SW 1271 (cell line): Measurements from ENCODE around the gene INTS6.
"Not testable (repeated sequence)": the region's sequence is repeated elsewhere in the genome, so short reads cannot be mapped to it uniquely, and the experiment has no call there.

ENCODE experiments used
- DNase-seq, 2 experiments: peaks; one replicate each; lab custom pipeline; 2025; lab: John Stamatoyannopoulos, UW

INTS6 gene

GRCh38 chr13:51453959-51454703 is 1.3 kb upstream of the INTS6 start:
- peak in 1 of 2 experiments; percentile 36 for DNase-seq

GRCh38 chr13:51453207-51453958 is 547 bp upstream of the INTS6 start:
- peak in 1 of 2 experiments; percentile 95 for DNase-seq

- peak; percentile 41 to 57 for DNase-seq
Measured at GRCh38 chr13:51451467-51452360, 1.1 kb downstream of the INTS6 start.

GRCh38 chr13:51451134-51451466 is 1.7 kb downstream of the INTS6 start:
- no peak for DNase-seq

- DNase-seq, result no peak
Measured at GRCh38 chr13:51449018-51449417, 3.8 kb downstream of the INTS6 start.

- DNase-seq, result no peak
Measured at GRCh38 chr13:51444922-51445321, 7.9 kb downstream of the INTS6 start.

GRCh38 chr13:51440381-51440780 is 12.5 kb downstream of the INTS6 start:
- no peak for DNase-seq

GRCh38 chr13:51437550-51438127 is 15.2 kb downstream of the INTS6 start:
- no peak for DNase-seq

GRCh38 chr13:51435002-51435578 is 17.7 kb downstream of the INTS6 start:
- peak in 1 of 2 experiments; percentile 34 for DNase-seq

- DNase-seq, result no peak
Measured at GRCh38 chr13:51432576-51432975, 20.3 kb downstream of the INTS6 start.

- DNase-seq, result no peak
Measured at GRCh38 chr13:51426982-51427381, 25.9 kb downstream of the INTS6 start.

GRCh38 chr13:51425410-51426042 is 27.3 kb downstream of the INTS6 start:
- DNase-seq, result no peak

- DNase-seq, result no peak
Measured at GRCh38 chr13:51423766-51424165, 29.1 kb downstream of the INTS6 start.

GRCh38 chr13:51422484-51422883 is 30.4 kb downstream of the INTS6 start:
- no peak for DNase-seq

- no peak for DNase-seq
Measured at GRCh38 chr13:51420681-51421490, 31.9 kb downstream of the INTS6 start.

GRCh38 chr13:51419001-51419636 is 33.7 kb downstream of the INTS6 start:
- no peak for DNase-seq

- no peak for DNase-seq
Measured at GRCh38 chr13:51417716-51418115, 35.1 kb downstream of the INTS6 start.

- no peak for DNase-seq
Measured at GRCh38 chr13:51416107-51416506, 36.7 kb downstream of the INTS6 start.

- not testable (repeated sequence) for DNase-seq
Measured at GRCh38 chr13:51415339-51415738, 37.5 kb downstream of the INTS6 start.

GRCh38 chr13:51412431-51412830 is 40.4 kb downstream of the INTS6 start:
- DNase-seq, result no peak
